GM18873 (cell line): ENCODE data around the gene GBP2.
"Not testable (repeated sequence)": the region's sequence is repeated elsewhere in the genome, so short reads cannot be mapped to it uniquely, and the experiment has no call there.

Source experiments
- ATAC-seq: cut with Tn5 transposase; IDR thresholded peaks from one replicate; pipeline ENCODE4 v1.9.1; 2021; ENCODE audit warnings: mild to moderate bottlenecking, moderate library complexity, moderate number of reproducible peaks; ENCODE audit not compliant: unreplicated experiment, low FRiP score

The GBP2 gene

DNA sequence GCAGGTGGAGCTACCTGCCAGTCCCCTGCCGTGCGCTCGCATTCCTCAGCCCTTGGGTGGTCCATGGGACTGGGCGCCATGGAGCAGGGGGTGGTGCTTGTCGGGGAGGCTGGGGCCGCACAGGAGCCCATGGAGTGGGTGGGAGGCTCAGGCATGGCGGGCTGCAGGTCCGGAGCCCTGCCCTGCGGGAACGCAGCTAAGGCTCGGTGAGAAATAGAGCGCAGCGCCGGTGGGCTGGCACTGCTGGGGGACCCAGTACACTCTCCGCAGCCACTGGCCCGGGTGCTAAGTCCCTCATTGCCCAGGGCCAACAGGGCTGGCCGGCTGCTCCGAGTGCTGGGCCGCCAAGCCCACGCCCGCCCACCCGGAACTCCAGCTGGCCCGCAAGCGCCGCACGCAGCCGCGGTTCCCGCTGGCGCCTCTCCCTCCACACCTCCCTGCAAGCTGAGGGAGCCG is 2.1 kb upstream of the GBP2 start:
- ATAC-seq = not testable (repeated sequence)

DNA sequence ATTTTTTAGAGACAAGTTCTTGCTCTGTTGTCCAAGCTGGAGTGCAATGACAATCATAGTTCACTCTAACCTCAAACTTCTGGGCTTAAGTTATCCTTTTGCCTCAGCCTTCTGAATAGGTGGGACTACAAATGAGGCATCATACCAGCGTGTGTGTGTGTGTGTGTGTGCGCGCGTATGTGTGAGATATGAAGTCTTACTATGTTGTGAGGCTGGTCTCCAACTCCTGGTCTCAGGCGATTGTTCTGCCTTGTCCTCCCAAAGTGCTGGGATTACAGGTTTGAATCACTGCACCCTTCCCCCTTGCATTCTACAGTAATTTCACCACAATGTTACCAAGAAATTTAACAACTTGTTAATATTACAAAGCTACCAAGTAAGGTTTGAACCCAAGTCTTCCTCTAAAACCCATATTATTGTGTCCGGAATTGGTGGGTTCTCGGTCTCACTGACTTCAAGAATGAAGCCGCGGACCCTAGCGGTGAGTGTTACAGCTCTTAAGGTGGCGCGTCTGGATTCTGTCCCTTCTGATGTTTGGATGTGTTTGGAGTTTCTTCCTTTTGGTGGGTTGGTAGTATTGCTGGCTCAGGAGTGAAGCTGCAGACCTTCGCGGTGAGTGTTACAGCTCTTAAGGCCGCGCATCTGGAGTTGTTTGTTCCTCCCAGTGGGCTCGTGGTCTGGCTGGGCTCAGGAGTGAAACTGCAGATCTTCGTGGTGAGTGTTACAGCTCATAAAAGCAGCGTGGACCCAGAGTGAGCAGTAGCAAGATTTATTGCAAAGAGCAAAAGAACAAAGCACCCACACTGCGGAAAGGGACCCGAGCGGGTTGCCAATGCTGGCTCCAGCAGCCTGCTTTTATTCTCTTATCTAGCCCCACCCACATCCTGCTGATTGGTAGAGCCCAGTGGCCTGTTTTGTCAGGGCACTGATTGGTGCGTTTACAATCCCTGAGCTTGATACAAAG is 970 bp upstream of the GBP2 start:
- not testable (repeated sequence) for ATAC-seq

DNA sequence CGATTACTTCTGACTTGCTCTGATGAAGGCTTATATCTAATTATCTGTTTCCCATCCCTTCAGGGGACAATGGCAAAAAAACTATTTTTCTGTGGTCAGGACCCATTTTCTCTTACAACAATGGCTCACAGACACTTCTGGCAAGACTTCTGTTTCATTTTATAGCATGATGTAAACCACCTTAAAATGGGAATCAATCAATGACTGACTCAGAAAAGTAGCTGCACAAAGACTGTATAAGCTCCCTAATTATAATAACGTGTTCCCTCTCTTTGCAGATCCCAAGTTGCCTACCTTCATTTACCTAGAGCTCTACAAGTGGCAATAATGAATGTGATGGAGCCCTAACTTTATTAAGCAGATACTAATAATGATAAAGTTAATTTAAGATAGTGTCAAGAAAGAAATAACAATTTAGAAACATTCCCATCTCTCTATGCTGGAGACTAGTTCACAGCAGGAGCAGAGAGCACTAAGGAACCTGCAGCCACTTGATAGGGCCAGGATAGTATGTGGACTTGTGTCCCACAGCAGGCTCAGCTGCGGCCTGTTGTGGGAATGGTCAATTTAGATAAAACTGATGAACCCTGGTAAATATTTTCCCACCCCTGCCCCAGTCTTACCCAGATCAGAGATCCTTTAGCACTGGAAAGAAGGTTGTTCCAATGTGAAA is 538 bp downstream of the GBP2 start:
- peak; percentile 20 for ATAC-seq

DNA sequence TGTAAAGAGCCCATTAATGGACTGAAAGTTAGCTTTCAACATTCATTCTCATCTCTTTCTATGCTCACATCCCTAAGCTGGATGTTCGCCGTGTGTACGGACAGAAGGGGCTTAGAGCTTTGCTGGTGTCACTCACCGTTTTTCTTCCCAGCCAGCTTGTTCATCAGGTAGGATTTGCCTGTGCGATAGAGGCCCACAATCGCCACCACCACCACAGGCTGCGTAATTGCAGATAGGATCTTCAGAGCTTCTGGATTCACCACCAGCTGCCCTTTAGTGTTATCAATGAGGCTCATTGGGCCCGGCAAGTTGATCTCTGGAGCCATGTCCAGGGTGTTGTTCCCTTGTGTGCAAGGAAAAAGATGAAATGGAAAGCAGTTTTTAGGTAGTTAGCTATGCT is 4.3 kb downstream of the GBP2 start:
- ATAC-seq = no peak

DNA sequence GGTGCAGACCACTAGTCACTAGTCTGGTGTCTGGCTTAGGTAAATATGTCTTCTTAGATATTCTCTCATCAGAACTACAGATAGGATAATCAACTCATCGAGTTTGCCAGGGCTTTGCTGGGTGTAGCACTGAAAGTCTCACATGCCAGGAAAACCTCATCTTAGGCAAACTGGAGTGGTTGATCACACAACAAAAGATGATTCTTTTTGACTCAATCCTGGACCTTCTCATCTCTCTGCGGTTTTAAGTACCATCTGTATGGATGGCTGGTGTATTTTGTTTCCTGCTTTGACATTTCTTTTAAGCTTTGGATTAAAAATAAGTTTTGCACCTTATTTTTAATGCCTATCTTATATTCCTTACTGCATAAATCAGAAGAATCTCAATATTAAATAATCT is 11.3 kb downstream of the GBP2 start:
- no peak for ATAC-seq

DNA sequence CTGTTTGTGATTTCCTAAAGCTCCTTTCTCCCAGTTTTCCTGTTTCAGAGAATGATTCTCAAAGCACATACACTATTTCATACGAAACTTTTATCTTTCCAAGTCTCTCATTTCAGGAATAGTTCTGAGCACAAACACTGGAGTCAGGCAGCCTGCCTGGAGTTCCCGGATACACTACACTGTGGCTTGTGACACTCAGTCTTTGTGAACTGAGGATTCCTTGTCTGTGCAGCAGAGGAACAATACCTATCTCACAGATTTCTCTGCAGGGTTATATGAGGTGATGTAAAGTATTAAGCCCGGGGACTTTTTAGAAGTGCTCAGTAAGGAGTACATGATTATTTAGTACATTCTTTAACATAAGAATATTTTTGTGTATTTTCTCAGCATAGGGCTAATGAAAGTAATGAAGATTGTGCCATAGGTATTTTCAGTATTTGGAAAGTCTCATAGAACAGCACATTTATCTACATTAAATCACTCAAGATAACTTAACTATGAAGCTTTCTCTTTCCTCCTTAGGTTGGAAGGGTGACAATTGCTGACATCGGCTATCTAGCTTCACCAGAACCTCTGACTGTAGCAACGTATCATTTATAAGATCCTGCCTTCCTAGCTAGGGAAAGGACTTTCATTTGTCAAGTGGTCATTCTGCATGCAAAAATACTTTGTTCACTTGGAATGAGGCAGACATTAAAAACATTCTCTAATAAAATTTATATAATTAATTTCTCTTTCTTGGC is 12.9 kb downstream of the GBP2 start:
- no peak for ATAC-seq

DNA sequence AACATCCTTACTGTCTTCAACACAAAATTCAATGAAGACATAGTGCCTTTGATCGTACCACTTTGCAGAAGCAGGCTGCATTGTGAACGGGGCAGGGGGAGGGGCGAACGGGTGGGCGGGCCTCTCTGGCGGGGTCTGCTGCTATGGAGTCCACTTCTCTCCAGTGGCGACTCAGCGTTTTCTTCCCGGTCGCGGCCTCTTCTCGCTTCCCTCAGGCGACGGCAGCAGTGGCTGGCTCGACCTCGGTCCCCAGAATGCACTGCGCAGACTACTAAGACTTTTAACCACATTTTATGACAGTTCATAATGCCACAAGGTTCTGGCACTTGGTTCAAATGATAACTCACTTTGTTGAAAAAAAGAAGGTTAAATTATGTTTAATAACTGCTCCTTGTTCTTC is 21.2 kb downstream of the GBP2 start:
- no peak for ATAC-seq

DNA sequence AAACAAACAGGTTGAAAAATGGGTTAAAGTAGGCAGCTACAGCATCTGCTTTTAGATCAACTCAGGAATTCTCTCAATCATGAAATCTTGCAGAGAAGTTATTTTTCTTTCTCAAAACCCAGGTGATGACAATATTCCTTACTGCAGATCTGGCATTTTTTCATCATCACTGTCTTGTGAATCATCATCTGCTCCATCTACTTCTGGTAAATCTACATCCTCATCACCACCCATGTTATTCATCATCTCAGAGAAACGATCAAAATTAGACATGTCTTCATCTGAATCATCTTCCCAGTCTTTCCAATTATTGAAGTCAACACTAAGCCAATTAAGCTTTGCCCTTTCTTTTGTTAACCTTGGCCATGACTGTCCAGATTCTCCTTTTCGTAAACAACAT is 21.8 kb downstream of the GBP2 start:
- no peak for ATAC-seq

DNA sequence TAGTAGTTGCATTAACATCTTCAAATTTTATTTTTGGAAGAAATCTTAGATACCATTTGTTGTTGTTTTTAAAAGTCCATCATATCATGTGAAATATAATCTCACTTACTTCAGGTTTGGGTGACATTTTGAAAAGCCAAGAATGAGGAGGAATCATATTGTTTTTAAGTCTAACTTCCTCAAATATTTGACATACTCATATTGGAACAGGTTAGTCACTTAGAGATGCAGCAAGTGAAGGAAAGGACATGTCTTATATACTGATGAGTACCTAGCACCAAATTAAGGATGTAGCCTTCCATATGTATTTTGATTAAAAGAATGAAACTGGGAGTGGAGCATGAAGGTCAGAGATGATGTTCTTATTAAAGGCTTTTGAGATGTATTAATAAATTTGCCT is 23.9 kb downstream of the GBP2 start:
- no peak for ATAC-seq

DNA sequence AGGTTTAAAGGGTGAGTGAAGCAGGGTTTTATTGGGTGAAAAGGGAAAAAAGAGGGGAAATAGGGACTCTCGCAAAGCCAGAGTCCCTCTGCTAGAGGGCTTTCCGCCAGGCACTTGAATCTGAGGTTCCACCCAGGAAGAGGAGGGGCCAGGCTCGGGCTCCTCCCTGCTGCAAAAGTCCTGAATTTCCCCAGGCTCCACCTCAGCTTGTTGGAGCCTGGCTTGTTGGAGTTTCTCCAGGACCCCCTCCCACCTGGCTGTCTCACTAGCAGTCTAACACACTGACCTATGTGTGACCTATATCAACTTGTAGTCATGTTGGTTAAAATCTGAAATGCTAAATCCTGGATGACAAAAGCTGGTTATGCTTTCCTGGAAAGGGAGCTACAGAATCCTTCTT is 25.5 kb downstream of the GBP2 start:
- no peak for ATAC-seq

DNA sequence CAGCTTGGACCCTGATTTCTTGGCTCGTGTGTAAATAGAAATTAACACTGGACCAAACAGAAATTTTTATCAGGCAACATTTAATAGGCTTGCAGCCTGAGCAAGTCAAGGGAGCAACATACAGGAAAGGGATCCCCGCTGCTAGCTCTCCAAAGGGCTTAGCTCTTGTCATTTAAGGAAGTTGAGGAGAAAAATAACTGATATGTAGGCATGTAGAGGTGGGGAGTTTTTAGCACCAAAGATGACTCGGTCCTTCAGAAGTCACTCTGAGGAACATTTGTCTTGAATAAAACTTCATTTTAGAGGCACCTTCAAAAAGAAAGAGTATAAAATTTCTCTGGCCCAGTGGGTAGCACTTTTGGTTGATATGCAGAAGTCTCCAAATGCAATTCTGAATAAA is 27.1 kb downstream of the GBP2 start:
- no peak for ATAC-seq

DNA sequence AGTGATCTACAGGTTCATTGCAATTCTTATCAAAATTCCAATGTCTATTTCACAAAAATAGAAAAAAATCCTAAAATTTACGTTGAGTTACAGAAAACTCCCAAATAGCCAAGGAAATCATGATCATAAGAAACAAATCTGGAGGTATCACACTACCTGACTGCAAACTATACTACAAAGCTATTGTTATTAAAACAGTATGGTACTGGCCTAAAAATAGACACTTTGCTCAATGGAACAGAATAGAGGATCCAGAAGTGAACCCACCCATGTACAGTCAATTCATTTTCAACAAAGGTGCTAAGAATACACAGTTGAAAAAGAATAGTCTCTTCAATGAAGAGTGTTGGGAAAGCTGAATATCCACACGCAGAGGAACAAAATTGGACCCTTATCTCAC is 30.2 kb downstream of the GBP2 start:
- no peak for ATAC-seq

DNA sequence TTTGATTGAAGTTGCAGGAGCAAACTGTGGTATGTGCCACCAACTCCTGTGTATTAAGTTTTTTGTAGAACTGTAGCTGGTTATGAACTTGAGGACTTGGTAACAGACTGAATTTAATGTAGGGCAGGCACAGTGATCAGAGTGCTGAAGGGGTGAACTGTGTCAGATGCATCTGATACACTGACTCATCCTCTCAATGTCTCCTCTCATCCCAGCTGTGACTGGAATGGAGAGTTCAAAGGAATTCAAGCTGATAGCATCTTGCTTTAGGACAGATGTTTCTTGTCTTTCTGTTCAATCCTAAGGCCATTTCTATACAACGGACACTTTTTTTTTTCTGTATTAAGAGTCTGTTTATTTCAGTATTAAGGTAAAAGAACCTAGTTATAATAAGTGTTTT is 36.0 kb downstream of the GBP2 start:
- no peak for ATAC-seq

DNA sequence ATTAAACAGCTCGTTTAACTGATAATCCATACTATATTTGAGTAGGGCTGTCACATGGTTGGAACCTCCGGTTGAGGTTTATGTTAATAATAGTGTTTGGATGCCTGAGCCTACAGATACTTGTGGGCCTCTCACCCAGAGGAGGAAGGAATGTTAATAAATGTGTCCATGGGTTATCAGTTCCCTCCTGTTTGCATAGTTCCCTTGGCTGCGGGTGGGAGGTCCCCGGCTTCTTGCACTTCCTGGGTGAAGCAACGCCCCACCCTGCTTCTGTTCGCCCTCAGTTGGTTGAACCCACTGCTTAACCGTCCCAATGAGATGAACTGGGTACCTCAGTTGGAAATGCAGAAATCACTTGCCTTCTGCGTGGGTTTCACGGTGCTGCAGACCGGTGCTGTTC is 37.3 kb downstream of the GBP2 start:
- no peak for ATAC-seq

DNA sequence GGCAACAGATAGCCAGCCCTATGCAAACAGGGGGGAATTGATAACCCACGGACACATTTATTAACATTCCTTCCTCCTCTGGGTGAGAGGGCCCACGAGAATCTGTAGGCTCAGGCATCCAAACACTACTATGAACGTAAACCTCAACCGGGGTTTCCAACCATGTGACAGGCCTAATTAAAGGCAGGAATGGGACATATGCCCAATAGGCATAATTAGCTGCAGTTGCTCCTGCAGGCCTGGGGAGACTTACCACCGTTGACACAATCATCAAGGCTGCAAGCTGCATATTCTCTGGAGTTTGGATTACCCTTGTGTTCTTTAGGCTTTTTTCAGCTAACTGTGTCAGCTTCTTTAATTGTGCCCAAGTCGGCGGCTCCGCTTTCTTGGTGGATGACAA is 38.7 kb downstream of the GBP2 start:
- ATAC-seq = no peak

DNA sequence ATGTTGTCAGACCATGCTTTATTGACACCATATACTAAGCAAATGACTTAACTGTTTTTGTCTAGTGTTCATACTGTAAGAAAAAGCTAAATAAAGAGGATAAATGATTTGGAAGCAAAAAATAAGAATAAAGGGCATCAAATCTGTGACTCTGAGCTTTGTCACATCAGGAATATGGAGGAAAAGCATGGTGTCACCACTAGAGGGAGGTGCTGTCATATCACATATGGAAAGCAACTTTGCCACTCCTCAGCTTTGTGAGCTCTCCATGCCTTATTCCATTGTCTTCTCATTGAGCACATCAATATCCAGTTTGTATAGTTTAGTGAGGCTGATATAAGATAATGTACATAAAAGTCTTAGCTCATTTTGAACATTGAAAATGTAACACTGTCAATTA is 40.1 kb downstream of the GBP2 start:
- no peak for ATAC-seq

DNA sequence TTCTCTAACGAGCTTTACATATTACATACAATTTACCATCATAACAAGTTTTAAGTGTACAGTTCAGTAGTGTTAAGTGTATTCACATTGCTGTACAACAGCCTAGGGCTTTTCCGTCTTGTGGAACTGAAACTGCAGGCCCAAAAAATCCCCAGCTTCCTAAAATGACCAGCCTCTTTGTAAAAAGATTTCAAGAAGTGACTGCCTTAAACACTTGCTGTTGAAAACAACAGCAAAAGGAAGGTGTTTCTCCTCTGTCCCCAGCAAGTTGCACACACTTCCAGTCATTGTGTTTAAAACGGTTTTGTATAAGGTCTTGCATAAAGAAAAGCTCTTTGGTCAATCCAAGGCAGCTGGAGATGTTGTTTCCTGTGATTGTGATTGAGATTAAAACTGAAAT is 44.9 kb downstream of the GBP2 start:
- ATAC-seq = no peak

DNA sequence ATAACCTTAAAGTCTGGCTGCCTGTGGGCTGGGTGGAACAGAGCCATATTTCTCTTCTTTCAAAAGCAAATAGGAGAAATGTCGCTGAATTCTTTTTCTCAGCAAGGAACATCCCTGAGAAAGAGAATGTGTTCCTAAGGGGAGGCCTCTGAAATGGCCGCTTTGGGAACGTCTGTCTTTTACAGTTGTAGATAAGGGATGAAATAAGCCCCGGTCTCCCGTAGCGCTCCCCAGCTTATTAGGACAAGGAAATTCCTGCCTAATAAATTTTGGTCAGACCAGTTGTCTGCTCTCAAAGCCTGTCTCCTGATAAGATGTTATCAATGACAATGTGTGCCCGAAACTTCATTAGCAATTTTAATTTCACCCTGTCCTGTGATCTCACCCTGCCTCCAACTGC is 45.8 kb downstream of the GBP2 start:
- not testable (repeated sequence) for ATAC-seq

DNA sequence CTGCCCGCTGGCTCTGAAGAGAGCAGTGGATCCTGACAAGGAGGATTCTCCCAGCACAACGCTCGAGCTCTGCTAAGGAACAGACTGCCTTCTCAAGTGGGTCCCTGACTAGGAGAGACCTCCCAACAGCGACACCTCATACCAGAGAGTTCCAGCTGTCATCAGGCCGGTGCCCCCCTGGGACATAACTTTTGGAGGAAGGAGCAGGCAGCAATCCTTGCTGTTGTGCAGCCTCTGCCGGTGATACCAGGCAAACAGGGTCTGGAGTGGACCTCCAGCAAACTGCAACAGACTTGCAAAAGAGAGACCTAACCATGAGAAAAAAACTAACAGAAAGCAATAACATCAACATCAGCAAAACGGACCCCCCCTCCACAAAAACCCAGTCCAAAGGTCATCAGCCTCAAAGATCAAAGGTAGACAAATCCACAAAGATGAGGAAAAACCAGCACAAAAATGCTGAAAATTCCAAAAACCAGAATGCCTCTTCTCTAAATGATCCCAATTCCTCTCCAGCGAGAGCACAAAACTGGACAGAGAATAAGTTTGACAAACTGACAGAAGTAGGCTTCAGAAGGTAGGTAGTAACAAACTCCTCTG is 53.3 kb downstream of the GBP2 start:
- ATAC-seq = not testable (repeated sequence)

DNA sequence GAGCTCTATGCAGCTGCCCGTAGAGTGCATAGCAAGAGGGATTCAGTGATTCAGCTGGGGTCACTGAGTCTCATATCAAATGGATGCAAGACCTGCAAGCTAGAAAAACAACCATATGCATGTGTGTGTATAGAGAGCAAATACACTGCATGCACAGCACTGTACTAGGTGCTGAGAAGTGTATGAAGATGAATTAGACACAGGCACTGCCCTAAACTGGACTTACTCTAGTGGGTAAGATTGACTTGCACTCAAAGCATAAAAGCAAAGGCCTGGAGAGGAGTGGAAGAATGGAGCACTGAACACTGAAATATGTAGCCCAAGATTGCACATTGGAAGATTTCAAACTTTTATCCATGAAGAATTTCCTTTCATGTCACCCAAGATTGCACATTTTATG is 55.4 kb downstream of the GBP2 start:
- no peak for ATAC-seq

DNA sequence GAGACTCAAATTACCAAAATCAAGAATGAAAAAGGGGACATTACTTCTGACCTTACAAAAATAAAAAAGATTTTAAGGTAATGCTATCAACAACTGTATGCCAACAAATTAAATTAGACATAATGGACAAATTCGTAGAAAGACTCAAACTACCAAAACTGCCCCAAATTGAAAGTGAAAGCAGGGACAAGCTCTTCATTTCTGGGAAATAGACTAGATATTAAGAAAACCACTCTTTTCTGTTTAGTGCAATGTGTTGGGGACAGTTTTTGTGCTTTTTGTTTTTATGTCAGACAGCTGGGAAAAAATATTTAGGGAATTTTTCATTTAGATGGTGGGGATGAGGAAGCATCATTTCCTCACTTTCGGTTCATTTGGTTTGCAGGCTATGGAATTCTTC is 56.0 kb downstream of the GBP2 start:
- ATAC-seq = no peak
